SW480 (cell line): ENCODE results near the gene KCNMB4.
"Not testable (repeated sequence)": the region's sequence is repeated elsewhere in the genome, so short reads cannot be mapped to it uniquely, and the experiment has no call there.

Experiments used
- DNase-seq: peaks from one replicate; pipeline ENCODE4 v3.0.0-alpha.2; 2016; ENCODE audit warnings: low spot score

The KCNMB4 gene

DNA sequence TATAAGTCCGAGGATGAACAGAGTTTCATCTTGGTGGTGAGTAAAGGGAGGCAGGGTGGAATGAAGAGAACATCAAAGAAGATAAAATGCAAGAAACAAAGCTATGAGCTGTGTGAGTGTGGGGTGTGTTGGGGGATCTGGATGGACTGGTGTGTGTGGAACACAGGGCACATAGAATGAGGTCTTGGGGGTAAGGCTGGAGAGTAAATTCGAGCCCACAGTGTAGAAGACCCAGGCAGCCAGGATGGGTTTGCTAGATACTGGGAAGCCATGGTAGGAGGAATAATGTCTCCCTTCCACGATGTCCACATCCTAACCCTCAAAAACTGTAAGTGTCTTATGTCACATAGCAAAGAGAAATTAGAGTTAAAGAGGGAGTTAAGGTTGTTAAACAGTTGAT is 6.8 kb downstream of the KCNMB4 start:
- no peak for DNase-seq

DNA sequence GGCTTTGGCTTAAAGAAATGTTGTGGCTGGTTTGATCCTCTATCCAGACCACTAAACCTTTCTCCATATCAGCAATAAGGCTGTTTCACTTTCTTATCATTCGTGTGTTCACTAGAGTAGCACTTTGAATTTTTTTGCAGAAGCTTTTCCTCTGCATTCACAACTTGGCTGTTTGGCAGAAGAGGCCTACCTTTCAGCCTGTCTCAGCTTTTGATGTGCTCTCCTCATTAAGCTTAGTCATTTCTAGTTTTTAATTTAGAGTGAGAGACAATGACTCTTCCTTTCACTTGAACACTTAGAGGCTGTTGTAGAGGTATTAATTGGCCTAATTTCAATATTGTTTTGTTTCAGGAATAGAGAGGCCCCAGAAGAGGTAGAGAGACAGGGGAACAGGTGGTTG is 13.8 kb downstream of the KCNMB4 start:
- no peak for DNase-seq

DNA sequence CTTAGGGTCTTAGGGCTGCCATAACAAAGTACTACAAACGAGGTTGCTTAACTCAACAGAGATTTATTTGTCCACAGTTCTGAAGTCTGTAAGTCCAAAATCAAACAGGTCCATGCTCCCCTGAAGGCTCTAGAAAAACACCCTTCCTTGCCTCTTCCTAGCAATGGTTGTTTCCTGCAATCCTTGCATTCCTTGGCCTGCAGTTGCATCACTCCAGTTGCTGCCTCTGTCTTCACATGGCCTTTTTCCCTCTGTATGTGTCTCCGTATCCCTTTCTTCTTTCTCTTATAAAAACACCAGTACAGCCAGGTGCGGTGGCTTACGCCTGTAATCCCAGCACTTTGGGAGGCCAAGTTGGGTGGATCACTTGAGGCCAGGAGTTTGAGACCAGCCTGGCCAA is 17.4 kb downstream of the KCNMB4 start:
- DNase-seq: no peak

DNA sequence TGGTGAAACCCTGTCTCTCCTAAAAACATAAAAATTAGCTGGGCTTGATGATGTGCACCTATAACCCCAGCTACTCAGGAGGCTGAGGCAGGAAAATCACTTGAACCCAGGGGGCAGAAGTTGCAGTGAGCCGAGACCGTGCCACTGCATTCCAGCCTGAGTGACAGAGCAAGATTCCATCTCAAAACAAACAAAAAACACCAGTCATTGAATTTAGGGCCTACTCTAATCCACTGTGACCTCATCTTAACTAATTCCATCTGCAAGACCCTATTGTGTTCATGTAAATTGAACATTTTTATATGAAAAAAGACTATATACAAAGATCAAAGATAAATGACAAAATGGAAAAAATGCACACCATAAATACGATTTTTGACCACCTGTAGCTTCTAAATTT is 17.8 kb downstream of the KCNMB4 start:
- DNase-seq: no peak

DNA sequence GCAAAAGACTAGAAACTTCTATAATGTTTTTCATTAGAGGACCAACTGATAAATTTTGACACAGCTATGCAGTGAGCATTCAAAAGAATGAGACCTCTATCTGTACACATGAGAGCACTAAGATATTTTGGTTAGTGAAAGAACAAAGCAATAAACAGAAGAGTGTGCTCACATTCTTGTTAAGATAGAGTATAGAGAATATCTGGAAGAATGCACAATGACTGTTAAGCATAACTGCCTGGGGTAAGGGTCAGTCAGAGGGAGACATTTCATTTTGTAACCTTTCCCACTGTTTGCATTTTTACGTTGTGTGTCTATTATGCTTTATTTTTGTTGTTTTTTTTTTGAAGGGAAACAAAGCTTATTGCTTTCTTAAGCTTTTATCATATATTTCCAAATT is 20.7 kb downstream of the KCNMB4 start:
- no peak for DNase-seq

DNA sequence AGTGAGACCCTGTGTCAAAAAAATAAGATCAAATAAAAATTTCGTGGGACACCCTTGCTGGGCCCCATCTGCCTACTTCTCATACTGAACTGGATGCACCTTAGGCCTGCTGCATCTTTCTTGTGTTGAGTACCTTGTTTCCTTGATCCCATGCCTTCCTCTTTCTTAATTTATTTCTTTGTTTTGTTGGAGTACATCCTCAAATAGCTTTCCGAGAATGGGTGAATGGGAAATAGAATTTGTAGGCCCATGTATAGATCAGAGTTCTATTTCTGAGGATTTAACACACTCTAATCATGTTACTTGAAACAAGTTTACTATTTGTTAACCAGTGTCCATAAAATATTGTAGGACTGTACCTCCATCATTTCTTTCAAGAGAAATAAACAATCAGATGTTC is 23.6 kb downstream of the KCNMB4 start:
- DNase-seq: no peak

DNA sequence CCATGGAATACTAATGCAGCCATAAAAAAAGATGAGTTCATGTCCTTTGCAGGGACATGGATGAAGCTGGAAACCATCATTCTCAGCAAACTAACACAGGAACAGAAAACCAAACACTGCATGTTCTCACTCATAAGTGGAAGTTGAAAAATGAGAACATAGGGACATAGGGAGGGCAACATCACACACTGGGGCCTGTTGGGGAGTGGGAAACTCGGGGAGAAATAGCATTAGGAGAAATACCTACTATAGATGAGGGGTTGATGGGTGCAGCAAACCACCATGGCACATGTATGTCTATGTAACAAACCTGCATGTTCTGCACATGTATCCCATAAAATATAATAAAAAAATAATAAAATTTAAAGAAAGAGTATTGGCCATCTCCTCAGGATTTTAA is 26.5 kb downstream of the KCNMB4 start:
- not testable (repeated sequence) for DNase-seq

DNA sequence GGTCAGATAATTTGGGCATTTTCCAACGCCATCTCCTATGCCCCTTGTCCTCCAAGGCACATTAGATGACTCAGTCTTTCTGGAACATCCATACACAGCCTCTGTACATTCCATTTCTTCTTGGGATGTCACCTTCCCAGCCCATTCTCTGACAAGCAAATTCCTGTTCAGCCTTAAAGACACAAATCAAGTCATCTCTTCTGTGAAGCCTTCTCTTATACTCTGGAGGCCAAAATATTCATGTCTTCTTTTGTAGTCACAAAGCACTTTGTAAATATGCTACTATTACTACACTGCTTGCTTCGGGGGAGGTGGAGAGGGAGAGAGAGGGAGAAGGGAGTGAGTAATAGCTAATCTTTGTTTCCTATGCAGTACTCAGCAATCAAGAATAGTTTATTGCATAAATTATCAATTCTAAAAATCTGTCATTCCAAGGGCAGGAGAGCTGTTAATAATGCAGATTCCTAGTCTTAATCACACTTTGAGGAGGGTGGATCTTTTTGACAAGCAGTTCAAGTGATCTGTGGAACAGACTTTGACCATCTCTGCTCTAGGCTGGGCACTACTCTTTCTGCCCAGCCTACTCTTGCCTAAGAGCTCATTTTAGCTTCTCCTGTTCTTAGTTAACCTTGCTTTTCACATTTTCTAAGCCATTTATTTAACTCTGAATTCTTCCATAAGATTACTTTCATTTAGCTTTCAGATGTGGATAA is 27.9 kb downstream of the KCNMB4 start:
- no peak for DNase-seq

DNA sequence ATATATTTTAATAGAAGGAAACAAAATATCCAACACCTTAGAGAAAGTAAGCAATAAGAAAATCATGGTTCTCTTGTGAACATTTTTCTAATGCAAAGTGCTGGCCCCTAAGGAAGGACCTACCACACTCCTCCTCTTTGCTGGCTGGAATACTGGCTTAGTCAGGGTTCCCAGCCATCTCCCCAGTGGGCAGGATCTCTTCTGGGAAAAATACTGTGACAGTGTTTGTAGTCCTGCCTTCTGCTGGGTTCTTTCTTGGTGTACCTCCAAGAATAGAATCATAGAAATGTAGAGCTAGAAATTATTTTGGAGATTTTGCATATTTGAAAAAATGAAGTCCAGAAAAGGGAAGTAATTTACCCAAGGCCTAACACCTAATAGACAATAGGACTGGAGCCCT is 31.9 kb downstream of the KCNMB4 start:
- DNase-seq: no peak

DNA sequence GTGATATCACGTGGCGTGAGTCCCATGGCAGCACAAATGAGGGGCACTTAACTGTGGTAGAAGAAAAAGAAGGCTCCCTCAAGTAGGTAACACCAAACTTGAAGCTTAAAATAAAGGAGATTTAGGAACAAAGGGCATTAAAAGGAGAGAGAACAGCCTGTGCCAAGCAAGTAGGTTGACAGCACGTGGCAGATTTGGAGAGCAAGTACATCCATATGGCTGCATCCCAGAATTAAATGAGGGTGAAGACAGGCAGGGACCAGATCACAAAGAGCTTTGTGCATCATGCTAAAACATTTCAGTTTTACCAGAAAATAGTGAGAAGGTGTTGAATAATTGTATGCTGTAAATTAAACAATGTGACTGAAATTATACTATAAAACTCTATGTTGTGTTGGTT is 32.8 kb downstream of the KCNMB4 start:
- no peak for DNase-seq

DNA sequence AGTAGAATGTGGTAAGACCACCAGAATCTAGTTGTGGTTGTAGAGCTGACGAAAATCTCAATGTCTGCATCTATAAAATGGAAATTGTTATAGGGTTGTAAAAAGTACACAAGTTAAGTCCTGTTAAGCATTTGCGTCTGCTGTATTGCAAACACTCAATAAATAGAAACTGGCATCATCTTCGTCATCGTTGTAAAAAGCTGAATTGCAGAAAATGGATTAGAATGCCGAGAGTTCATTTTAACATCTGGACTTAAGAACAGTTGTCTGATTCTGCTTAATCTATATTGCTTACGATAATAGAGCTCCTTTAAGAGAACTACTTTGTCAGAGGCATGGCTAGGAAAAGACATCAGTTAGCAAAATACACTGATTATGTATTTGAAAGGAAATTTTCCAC is 33.2 kb downstream of the KCNMB4 start:
- no peak for DNase-seq

DNA sequence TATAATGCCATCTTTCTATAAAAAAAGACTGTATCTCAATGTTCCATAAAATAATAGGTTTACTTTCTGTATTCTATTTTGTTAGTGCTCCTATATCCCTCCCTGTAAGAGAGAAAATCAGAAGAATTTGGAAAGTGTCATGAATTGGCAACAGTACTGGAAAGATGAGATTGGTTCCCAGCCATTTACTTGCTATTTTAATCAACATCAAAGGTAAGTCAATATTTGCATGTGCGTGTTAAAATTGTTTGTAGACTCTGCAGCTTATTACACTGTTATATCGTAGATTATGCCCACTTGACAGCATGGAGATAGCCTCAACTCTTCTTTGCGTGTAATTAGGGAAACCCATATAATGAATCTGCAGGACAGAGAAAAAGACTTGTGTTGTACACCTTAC is 34.0 kb downstream of the KCNMB4 start:
- no peak for DNase-seq

DNA sequence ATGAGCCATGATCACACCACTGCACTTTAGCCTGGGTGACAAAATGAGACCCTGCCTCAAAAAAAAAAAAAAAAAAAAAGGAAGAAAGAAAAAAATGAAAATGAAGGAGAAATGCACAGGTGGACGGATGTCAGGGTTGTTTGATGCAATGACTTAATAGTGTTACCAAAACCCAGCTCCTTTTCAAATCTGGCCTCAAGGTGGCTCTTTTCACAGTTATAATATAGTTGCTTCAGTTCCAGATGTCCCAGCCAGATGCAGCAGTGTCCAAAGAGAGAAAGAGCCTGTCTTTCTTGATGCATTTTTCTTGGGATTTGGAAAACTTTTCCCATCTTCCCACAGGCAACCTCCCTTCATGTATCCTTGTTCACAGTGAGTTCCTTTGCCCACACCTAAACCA is 36.5 kb downstream of the KCNMB4 start:
- DNase-seq: no peak

DNA sequence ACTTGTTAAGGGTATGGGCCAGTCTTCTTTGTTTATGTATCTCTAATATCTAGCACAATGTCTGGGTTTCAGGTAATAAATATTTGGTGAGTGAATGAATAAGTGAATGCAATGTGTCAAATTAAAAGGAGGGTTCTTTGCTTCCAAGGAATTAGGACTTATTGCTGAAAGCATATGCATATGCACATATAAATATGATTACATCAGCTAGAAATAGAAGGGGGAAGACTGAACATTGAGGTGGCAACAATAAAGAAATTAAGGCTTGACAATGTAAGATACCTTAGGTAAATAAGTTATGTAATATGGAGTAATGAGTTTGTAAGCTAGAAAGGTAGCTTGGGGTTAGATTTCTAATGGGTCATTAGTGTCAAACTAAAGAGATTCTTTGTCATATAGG is 37.7 kb downstream of the KCNMB4 start:
- no peak for DNase-seq

DNA sequence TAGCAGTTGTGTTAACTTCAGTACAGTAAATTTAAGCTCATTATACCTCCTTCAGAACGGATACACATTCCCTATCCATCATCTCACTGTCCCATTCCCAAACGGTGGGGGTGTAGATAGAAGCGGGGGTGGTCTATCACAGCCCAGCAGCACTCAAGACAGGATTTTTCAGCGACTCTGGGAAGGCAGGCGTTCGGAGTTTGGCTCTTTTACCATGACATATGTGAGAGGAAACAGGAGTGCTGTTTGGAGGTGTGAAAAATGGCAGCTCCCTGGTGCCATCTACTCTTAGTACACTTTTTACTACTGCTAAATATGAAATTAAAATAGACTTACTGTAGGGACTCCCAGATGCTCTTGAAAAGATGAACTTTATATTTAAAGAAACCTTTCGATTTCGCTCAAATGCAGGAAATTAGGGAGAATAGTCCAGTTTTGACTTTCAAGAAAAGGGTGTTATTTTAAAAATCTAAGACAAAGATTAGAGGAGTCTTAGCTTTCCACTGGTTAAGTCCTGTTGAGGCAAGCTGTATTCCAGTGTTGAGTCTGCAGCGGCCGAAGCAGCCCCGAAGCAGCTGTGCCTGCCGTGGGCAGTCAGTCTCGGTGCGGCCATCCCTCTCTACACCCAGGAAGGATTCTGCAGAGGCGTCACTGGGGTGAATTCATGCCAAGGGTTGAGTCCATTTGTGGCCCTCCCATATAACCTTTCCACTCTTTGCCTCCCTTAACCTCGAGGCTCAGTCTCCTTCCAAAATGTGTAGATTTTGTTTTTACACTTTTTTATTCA is 42.1 kb downstream of the KCNMB4 start:
- no peak for DNase-seq

DNA sequence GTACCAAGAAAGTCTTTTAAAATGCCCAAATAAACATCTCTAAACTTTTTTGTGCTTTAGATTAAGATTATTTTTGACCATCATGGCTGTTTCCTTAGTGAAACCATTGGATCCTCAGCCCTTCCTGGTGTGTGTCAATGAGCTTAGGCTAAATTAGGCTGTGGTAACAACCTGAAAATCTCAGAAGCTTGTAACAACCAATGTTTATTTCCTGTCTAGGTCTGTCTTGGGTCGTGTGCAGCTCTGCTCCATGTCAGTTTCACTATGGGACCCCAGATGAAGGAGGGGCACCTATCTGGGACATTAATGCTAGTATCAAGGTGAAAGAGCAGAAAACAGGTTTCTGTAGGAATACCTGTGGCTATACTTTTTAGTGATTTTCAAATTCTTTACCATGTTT is 49.9 kb downstream of the KCNMB4 start:
- DNase-seq: no peak

DNA sequence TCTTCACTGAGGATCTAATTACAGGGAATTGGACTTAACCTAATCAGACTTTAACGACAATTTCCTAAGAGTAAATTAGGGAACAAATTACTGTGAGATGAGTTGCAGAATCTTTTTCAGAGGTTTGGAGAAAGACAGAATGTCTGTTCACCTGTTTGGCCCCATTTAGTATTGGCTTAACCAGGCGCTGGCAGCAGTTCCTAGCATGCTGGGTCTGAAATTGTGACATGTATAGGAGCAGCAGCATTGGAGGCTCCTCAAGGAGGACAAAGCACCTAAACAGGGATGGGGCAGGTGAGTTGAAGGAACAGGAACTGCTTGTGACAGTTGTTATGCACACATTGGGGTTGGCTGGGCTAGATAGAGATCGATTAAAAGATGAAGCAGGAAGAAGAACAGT is 51.0 kb downstream of the KCNMB4 start:
- DNase-seq: no peak

DNA sequence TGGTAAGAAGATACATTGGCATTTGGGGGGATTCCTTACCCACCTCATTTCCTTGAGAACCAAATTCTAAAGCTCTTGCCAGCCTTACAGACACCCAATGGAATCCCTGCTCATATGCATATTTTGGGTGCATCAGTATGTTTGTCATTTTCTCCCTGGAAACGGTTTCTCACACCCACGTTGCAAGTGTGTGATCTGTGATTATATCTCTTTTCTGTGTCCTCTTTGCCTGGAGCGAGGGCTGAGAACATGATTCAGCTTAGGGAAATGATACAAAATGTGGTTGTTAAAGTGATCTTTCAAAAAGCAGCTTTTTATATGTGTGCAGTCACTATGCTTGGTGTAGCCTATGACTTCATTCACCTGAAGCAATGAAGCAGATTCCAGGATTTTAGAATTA is 52.0 kb downstream of the KCNMB4 start:
- no peak for DNase-seq

DNA sequence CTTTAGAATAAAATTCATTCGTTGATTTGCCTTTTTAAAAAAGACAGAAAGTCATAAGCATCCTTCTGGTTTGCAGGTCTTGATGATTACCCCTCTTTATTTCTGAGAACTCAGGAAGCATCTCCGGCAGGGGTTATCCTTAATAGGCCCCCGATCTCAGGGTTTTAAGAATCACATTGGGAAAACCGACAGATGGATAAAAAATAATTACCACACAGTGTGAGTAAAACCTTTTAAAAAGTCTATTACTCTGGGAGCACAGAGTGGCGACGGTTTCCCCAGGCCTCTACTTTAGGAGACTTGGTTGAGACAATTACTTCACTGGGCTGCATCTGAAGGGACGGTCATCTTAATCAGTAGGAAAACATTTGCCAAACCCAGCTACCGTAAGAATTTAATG is 56.5 kb downstream of the KCNMB4 start:
- no peak for DNase-seq

DNA sequence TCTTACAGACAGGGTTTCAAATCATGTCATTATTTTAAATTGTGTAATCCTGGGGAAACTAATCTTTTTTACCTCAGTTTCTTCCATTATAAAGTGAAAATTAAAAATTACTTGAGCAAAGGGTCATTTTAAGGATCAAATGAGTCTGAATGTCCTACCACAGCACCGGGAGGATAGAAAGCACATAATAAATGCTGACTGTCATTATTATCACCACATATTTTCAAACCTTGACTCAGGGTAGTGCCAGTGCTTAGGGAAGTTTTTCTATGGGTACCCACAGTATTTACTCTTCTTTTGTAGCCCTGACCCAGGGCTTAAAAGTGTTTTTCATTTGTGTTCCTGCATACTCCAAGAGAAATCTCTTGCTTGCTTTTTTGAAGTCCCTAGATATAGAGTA is 60.5 kb downstream of the KCNMB4 start:
- DNase-seq: no peak

DNA sequence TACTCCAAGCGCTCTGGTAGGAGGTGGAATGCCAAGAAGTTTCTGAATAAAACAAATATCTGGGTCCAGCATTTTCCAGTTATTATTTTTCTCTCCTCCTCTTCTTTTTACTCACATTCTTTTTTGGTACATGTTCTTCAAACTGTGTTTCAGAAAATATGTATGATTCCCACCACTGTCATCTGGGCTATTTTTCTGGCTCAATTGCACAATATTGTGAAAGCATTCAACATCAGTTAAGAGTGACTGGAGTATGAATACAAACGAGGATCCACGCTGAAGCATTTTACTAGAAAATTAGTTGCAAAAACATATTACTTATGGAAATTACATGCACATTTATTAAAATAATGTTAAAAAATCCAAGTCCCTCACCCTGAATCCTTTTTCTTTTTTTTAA is 61.5 kb downstream of the KCNMB4 start:
- DNase-seq: no peak

DNA sequence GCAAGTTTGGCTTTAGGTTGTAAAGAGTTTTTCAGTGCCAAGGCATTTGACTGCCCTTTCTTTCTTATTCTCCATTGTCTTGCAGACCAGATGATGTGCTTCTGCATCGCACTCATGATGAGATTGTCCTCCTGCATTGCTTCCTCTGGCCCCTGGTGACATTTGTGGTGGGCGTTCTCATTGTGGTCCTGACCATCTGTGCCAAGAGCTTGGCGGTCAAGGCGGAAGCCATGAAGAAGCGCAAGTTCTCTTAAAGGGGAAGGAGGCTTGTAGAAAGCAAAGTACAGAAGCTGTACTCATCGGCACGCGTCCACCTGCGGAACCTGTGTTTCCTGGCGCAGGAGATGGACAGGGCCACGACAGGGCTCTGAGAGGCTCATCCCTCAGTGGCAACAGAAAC is 64.3 kb downstream of the KCNMB4 start:
- DNase-seq: no peak

DNA sequence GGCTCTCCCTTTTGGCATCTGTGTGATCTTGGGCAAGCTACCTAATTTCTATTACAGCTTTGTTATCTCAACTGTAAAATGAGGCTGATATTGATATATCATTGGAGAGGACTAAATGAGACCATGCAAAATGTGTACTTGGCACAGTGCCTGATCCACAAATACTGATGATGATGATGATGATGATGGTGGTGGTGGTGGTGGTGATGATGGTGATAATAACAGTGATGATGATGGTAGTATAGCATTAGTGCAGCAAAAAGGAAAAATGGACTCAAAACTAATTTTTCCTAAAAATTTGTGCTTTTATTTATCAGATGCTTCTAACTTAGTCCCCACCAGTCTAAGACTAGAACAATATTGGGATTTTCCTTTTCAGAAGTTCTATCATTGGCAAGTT is 70.7 kb downstream of the KCNMB4 start:
- no peak for DNase-seq

DNA sequence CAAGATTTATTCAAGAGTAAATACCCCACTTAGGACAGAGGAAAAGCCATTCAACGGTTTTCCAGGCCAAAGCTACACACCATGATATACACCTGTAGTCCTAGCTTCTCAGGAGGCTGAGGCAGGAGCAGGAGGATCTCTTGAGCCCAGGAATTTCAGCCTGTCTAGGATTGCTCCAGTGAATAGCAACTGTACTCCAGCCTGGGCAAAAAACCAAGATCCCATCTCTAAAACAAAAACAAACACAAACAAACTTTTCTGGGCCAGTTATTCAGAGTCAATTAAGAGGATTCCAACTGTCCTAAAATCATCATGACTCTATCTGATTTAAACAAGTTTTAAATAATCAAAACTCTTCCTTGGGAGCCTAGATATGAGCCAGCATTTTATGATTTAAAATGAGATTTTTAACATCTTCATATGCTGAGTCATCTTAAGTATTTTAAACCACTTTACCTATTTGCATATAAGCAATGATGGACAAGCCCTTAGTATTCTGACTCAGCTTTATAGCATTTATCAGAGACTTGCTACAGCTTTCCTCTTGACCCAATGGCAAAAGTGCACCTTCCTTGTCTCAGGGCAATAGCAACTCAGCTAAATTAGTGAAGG is 77.1 kb downstream of the KCNMB4 start:
- no peak for DNase-seq
